ENCODE results near the gene SLC6A15. TPM values are rescaled to one million over a fixed set of nuclear protein-coding genes. Genes with fewer than 3 reads are reported as not detected.

SLC6A15 gene
- total and polyA plus RNA-seq, 9 of the 15 experiments (the other 6 are each of a cell fraction or from before 2014, with no cell fraction given): not detected

DNA sequence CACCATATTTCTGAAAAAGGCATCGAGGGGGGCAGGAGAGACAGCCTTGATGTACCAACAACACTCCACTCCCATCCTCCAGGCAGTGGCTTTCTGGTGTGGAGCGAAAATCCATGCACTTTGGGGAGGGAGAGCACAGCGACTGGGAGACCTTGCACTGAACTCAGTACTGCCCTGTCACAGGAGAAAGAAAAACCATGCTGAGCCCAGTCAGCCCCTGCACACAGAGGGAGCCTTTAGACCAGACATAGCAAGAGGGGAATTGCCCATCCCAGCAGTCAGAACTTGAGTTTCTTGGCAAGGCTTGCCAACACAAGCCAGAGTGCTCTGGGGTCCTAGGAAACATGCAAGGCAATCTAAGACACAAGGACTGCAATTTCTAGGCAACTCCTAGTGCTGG lies 24.8 kb upstream of the SLC6A15 start (continued):
- TF ChIP-seq BDP1 (IDR thresholded peaks at IDR 0.05; ENCODE audit: insufficient read depth, insufficient read length) (no peak), CBX5 (IDR thresholded peaks at IDR 0.05; ENCODE audit: borderline replicate concordance, low read depth) (no peak), TGIF2 (CRISPR knock-in tag; IDR thresholded peaks at IDR 0.05) (no peak), TFAM (CRISPR knock-in tag; conservative IDR thresholded peaks at IDR 0.05) (no peak), ZNF79 (CRISPR knock-in tag; IDR thresholded peaks at IDR 0.05; ENCODE audit: low read depth) (no peak)
- TF ChIP-seq, protein P1, sequence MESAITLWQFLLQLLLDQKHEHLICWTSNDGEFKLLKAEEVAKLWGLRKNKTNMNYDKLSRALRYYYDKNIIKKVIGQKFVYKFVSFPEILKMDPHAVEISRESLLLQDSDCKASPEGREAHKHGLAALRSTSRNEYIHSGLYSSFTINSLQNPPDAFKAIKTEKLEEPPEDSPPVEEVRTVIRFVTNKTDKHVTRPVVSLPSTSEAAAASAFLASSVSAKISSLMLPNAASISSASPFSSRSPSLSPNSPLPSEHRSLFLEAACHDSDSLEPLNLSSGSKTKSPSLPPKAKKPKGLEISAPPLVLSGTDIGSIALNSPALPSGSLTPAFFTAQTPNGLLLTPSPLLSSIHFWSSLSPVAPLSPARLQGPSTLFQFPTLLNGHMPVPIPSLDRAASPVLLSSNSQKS (CRISPR knock-in tag; IDR thresholded peaks at IDR 0.05): no peak

DNA sequence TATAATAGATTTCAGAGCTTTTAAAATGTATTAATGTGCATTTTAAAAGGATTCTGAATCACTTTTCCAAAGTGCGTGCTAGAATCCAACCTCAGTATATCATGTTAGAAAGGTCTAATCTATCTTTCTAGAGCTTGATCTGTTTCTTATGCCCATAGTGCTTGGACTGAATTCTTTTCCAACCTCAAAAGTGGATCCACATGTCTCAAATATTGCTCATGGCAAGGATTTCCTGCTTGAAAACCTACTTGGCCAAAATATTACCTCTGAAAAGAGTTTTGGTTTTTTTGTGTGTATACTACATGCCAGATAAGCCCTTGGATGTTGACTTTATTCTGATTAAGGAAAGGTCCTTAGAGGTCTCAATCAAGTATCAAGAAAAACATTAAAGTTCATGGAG lies 16.9 kb upstream of the SLC6A15 start:
- BruUV-seq (replicated peaks): no TSS peak
- H3K4me1 ChIP-seq (replicated peaks in 1 of 2; ENCODE audit: control insufficient read depth in 2 of 2, insufficient read depth in 2 of 2, low read length in 2 of 2): no peaks in the 10 kb centered on the region
- ATAC-seq (no peak), FAIRE-seq (no peak), DNase-seq (ENCODE audit: extremely low read depth in 1 of 4, low spot score in 3 of 4) (no peak)
- no peak overlapping the region for H3K9ac ChIP-seq (ENCODE audit: insufficient read depth in 1 of 2, low read depth in 2 of 2, low read length in 2 of 2)
- no peak overlapping the region for H3K4me3 ChIP-seq
- no peaks in the 10 kb centered on the region for H3K9me1 ChIP-seq (ENCODE audit: control insufficient read depth, insufficient read depth, low read length)
- no peaks in the 10 kb centered on the region for H3K36me3 ChIP-seq (ENCODE audit: control insufficient read depth, insufficient read depth, low read length)
- WGBS (ENCODE audit: insufficient coverage, low coverage, missing lambda C conversion rate): 0% methylated on average over 1 of the region's 1 CpG
- in situ Hi-C loops (cut with MboI) (no loop called here), intact Hi-C loops (cut with micrococcal nuclease) (no loop called here)
- H3K27ac ChIP-seq (ENCODE audit: extremely low read depth, low read depth, low read length): no peak overlapping the region
- H4K20me1 ChIP-seq (replicated peaks; ENCODE audit: control insufficient read depth, insufficient read depth, low read length): no peaks in the 10 kb centered on the region
- H3K9me3 ChIP-seq (replicated peaks; ENCODE audit: control insufficient read depth, insufficient read depth, low read depth, low read length): no peaks in the 10 kb centered on the region
- H3K4me2 ChIP-seq (ENCODE audit: insufficient read depth, low read length): no peak overlapping the region
- no peaks in the 10 kb centered on the region for H3K27me3 ChIP-seq (ENCODE audit: control insufficient read depth in 2 of 2, insufficient read depth in 2 of 2, low read length in 2 of 2)
- no peaks in the 10 kb centered on the region for H3K79me2 ChIP-seq (ENCODE audit: control insufficient read depth, insufficient read depth, low read length)
- ChIA-PET POLR2A (no interaction called here), CTCF (ENCODE audit: low intra/inter-chr PET ratio) (no interaction called here)
- H2AFZ ChIP-seq (ENCODE audit: low read depth, low read length): no peak overlapping the region
- TF ChIP-seq CXXC5 (CRISPR knock-in tag; IDR thresholded peaks at IDR 0.05) (no peak), HNRNPK (IDR thresholded peaks at IDR 0.05; ENCODE audit: low read depth, low read length, poor library complexity, severe bottlenecking) (no peak), KLF10 (CRISPR knock-in tag; IDR thresholded peaks at IDR 0.05) (no peak), POLR2A (conservative IDR thresholded peaks at IDR 0.05) (no peak), NFE2L1 (tag; IDR thresholded peaks at IDR 0.05; ENCODE audit: borderline replicate concordance, low read depth) (no peak), ZNF764 (CRISPR knock-in tag; IDR thresholded peaks at IDR 0.05; ENCODE audit: low read depth) (no peak), KLF13 (tag; IDR thresholded peaks at IDR 0.05; ENCODE audit: borderline replicate concordance, low read depth) (no peak), FOXK1 (CRISPR knock-in tag; IDR thresholded peaks at IDR 0.05; ENCODE audit: borderline replicate concordance) (no peak), RBM17 (IDR thresholded peaks at IDR 0.05; ENCODE audit: borderline replicate concordance, low read depth, low read length) (no peak), SMC3 (conservative IDR thresholded peaks at IDR 0.05; ENCODE audit: insufficient read depth, low read depth, low read length) (no peak), ILK (tag; IDR thresholded peaks at IDR 0.05; ENCODE audit: borderline replicate concordance, low read depth) (no peak), RB1 (IDR thresholded peaks at IDR 0.05; ENCODE audit: low read depth) (no peak), SP1 (CRISPR knock-in tag; IDR thresholded peaks at IDR 0.05) (no peak), MEF2A (IDR thresholded peaks at IDR 0.05; ENCODE audit: control insufficient read depth, low read depth, low read length) (no peak), ZEB2 (IDR thresholded peaks at IDR 0.05) (no peak), DIDO1 (tag; IDR thresholded peaks at IDR 0.05; ENCODE audit: low read depth) (no peak)
- TF ChIP-seq, protein P2, sequence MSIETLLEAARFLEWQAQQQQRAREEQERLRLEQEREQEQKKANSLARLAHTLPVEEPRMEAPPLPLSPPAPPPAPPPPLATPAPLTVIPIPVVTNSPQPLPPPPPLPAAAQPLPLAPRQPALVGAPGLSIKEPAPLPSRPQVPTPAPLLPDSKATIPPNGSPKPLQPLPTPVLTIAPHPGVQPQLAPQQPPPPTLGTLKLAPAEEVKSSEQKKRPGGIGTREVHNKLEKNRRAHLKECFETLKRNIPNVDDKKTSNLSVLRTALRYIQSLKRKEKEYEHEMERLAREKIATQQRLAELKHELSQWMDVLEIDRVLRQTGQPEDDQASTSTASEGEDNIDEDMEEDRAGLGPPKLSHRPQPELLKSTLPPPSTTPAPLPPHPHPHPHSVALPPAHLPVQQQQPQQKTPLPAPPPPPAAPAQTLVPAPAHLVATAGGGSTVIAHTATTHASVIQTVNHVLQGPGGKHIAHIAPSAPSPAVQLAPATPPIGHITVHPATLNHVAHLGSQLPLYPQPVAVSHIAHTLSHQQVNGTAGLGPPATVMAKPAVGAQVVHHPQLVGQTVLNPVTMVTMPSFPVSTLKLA (conservative IDR thresholded peaks at IDR 0.05): no peak

Data from K562 (cell line).